ENCODE results near the gene APOC3. TPM values are rescaled to one million over a fixed set of nuclear protein-coding genes. Genes with fewer than 3 reads are reported as not detected.
A peak's percentile ranks its signal among the peaks of the same experiment; 100 is the strongest.
"Not testable (repeated sequence)": the region's sequence is repeated elsewhere in the genome, so short reads cannot be mapped to it uniquely, and the experiment has no call there.

The APOC3 gene
- total RNA-seq, 2 experiments from 2014 or later, result not detected

DNA sequence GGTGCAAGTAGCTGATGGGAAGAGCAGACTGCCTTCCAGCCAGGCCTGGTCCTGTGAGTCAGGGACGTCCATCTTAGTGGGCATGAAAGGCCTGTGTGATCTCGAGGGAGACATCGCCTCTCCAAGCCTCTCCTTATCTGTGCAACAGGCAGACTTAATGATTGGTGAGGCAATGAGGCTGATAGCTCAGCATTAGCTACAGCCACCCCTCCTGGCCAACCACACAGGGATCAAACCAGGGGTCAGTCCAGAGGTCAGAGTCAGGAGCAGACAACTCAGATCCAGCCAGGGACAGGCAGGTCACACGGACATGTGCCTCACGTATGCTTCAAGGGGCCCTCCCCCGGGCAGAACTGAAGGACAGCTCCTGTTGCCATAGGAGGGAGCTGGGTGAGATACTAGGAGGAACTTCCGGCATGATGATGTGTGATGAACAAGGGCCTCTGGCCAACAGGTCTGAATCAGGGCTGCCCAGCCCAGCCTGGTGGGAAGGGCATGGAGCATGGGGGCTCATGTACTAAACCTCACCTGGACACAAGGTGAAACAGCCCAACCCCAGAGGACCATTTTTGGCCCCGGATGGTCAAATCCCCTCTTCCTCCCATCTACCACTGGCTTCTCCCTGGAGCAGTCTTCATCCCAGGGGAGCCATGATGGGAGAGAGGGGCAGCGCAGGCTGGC, 2.8 kb upstream of the APOC3 start:
- Mint-ChIP-seq H3K4me3 (no peak overlapping the region), H3K4me1 (no peaks in the 10 kb centered on the region), H3K27me3 (no peaks in the 10 kb centered on the region), H3K27ac (no peak overlapping the region), H3K36me3 (no peaks in the 10 kb centered on the region), H3K9me3 (ENCODE audit: low read depth) (no peaks in the 10 kb centered on the region)
- CTCF ChIA-PET, result interaction anchor here (1.2 kb wide), 2 partner anchors 9 to 53 kb away, joined by 3 to 5 read pairs; no protein-coding TSS in a partner anchor
- no peak for DNase-seq
- ATAC-seq, result no peak

DNA sequence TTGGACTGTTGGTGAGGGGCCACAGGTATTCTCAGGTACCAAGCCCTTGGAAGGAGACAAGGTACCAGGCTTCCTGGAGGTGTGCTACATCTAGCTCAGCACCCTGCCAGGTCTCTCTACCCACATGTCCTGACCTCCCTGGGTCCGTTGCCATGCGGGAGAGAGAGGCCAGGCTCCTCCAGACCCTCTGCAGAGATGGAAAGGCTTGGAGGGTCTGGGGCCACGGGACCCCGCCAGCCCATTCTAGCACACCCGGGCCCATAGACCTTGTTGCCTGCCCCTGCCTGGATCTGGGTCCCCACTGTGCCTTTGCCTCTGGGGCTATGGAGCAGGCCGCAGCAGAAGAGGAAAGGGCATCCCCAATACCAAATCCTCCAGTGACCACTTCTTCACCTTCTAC, 2.2 kb upstream of the APOC3 start:
- Mint-ChIP-seq H3K27me3 (no peaks in the 10 kb centered on the region), H3K9me3 (ENCODE audit: low read depth) (no peaks in the 10 kb centered on the region), H3K4me1 (no peaks in the 10 kb centered on the region), H3K27ac (no peak overlapping the region), H3K36me3 (no peaks in the 10 kb centered on the region), H3K4me3 (no peak overlapping the region)
- no peak for DNase-seq
- CTCF ChIA-PET, result interaction anchor here (1.2 kb wide), 2 partner anchors 9 to 54 kb away, joined by 3 to 5 read pairs; no protein-coding TSS in a partner anchor
- ATAC-seq, result no peak

DNA sequence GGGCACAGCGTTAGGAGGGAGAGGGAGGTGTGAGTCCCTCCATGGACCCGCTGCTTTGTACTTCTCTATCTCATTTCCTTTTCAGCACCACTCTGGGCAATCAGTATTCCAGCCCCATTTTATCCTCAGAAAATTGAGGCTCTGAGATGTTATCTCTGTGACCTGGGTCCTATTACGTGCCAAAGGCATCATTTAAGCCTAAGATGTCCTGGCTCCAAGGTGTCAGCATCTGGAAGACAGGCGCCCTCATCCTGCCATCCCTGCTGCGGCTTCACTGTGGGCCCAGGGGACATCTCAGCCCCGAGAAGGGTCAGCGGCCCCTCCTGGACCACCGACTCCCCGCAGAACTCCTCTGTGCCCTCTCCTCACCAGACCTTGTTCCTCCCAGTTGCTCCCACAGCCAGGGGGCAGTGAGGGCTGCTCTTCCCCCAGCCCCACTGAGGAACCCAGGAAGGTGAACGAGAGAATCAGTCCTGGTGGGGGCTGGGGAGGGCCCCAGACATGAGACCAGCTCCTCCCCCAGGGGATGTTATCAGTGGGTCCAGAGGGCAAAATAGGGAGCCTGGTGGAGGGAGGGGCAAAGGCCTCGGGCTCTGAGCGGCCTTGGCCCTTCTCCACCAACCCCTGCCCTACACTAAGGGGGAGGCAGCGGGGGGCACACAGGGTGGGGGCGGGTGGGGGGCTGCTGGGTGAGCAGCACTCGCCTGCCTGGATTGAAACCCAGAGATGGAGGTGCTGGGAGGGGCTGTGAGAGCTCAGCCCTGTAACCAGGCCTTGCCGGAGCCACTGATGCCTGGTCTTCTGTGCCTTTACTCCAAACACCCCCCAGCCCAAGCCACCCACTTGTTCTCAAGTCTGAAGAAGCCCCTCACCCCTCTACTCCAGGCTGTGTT, 829 bp upstream of the APOC3 start:
- no peaks in the 10 kb centered on the region for H3K27me3 Mint-ChIP-seq

DNA sequence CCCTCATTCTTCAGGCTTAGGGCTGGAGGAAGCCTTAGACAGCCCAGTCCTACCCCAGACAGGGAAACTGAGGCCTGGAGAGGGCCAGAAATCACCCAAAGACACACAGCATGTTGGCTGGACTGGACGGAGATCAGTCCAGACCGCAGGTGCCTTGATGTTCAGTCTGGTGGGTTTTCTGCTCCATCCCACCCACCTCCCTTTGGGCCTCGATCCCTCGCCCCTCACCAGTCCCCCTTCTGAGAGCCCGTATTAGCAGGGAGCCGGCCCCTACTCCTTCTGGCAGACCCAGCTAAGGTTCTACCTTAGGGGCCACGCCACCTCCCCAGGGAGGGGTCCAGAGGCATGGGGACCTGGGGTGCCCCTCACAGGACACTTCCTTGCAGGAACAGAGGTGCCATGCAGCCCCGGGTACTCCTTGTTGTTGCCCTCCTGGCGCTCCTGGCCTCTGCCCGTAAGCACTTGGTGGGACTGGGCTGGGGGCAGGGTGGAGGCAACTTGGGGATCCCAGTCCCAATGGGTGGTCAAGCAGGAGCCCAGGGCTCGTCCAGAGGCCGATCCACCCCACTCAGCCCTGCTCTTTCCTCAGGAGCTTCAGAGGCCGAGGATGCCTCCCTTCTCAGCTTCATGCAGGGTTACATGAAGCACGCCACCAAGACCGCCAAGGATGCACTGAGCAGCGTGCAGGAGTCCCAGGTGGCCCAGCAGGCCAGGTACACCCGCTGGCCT, 641 bp downstream of the APOC3 start:
- ATAC-seq (no peak), DNase-seq (no peak)
- H3K27me3 Mint-ChIP-seq, result no peaks in the 10 kb centered on the region
- H3K27ac Mint-ChIP-seq, result no peak overlapping the region
- CTCF ChIA-PET, result interaction anchor here (0.9 to 7.3 kb wide), 3 partner anchors 39 to 276 kb away, joined by 3 to 187 read pairs (median 7); partner anchors contain the start of genes APOA5 and ZPR1
- H3K4me1 Mint-ChIP-seq, result peaks cover 5% of the 10 kb centered on the region
- H3K9me3 Mint-ChIP-seq (ENCODE audit: low read depth), result no peaks in the 10 kb centered on the region
- H3K36me3 Mint-ChIP-seq, result no peaks in the 10 kb centered on the region
- H3K4me3 Mint-ChIP-seq, result no peak overlapping the region

More for the DNA sequence above, 829 bp upstream of the APOC3 start:
- Mint-ChIP-seq H3K27ac (no peak overlapping the region), H3K4me3 (no peak overlapping the region), H3K36me3 (no peaks in the 10 kb centered on the region), H3K4me1 (no peaks in the 10 kb centered on the region), H3K9me3 (ENCODE audit: low read depth) (no peaks in the 10 kb centered on the region)
- CTCF ChIA-PET, result interaction anchor here (1.3 kb wide), 1 partner anchor 38 kb away, joined by 7 read pairs; the partner anchor contains the start of gene APOA5
- ATAC-seq (no peak), DNase-seq (no peak)

DNA sequence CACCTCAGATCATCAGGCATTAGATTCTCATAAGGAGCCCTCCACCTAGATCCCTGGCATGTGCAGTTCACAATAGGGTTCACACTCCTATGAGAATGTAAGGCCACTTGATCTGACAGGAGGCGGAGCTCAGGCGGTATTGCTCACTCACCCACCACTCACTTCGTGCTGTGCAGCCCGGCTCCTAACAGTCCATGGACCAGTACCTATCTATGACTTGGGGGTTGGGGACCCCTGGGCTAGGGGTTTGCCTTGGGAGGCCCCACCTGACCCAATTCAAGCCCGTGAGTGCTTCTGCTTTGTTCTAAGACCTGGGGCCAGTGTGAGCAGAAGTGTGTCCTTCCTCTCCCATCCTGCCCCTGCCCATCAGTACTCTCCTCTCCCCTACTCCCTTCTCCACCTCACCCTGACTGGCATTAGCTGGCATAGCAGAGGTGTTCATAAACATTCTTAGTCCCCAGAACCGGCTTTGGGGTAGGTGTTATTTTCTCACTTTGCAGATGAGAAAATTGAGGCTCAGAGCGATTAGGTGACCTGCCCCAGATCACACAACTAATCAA, 2.2 kb downstream of the APOC3 start:
- no peaks in the 10 kb centered on the region for H3K9me3 Mint-ChIP-seq (ENCODE audit: low read depth)
- CTCF ChIA-PET, result interaction anchor here (1.0 to 7.5 kb wide), 4 partner anchors 19 to 230 kb away, joined by 3 to 187 read pairs (median 74); partner anchors contain the start of genes APOA5 and ZPR1
- DNase-seq, result no peak

DNA sequence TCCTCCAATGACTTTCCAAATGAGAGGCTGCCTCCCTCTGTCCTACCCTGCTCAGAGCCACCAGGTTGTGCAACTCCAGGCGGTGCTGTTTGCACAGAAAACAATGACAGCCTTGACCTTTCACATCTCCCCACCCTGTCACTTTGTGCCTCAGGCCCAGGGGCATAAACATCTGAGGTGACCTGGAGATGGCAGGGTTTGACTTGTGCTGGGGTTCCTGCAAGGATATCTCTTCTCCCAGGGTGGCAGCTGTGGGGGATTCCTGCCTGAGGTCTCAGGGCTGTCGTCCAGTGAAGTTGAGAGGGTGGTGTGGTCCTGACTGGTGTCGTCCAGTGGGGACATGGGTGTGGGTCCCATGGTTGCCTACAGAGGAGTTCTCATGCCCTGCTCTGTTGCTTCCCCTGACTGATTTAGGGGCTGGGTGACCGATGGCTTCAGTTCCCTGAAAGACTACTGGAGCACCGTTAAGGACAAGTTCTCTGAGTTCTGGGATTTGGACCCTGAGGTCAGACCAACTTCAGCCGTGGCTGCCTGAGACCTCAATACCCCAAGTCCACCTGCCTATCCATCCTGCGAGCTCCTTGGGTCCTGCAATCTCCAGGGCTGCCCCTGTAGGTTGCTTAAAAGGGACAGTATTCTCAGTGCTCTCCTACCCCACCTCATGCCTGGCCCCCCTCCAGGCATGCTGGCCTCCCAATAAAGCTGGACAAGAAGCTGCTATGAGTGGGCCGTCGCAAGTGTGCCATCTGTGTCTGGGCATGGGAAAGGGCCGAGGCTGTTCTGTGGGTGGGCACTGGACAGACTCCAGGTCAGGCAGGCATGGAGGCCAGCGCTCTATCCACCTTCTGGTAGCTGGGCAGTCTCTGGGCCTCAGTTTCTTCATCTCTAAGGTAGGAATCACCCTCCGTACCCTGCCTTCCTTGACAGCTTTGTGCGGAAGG, 2.9 kb downstream of the APOC3 start:
- no peak for DNase-seq
- Mint-ChIP-seq H3K27me3 (no peaks in the 10 kb centered on the region), H3K9me3 (ENCODE audit: low read depth) (no peaks in the 10 kb centered on the region), H3K4me1 (peaks cover 12% of the 10 kb centered on the region), H3K4me3 (no peak overlapping the region), H3K36me3 (no peaks in the 10 kb centered on the region), H3K27ac (no peak overlapping the region)
- ATAC-seq, result no peak
- CTCF ChIA-PET, result interaction anchor here (0.9 to 7.5 kb wide), 4 partner anchors 11 to 229 kb away, joined by 3 to 187 read pairs (median 74); partner anchors contain the start of genes APOA5 and ZPR1

More for the DNA sequence above, 2.2 kb downstream of the APOC3 start:
- Mint-ChIP-seq H3K27me3 (no peaks in the 10 kb centered on the region), H3K4me1 (peaks cover 12% of the 10 kb centered on the region), H3K27ac (no peak overlapping the region), H3K36me3 (no peaks in the 10 kb centered on the region), H3K4me3 (no peak overlapping the region)
- no peak for ATAC-seq

DNA sequence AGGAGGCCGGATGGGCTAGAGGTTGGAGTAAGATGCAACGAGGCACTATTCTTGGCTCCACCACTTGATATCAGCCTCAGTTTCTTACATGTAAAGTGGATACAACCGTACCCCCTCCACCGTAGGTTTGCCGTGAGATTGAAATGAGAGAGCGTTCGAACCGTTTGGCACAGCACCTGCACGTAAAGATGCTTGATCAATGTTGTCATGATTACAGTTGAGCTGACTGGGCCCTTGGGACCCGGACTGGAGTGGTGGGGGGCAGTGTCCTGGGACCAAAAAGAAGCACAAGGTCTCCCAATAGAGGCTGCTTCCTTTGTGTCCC, 3.7 kb downstream of the APOC3 start:
- DNase-seq (no peak), ATAC-seq (no peak)
- no peaks in the 10 kb centered on the region for H3K9me3 Mint-ChIP-seq (ENCODE audit: low read depth)
- peaks cover 12% of the 10 kb centered on the region for H3K4me1 Mint-ChIP-seq
- no peak overlapping the region for H3K4me3 Mint-ChIP-seq
- CTCF ChIA-PET, result interaction anchor here (0.9 to 7.5 kb wide), 5 partner anchors 12 to 272 kb away, joined by 3 to 187 read pairs (median 5); partner anchors contain the start of genes APOA5 and ZPR1
- H3K27me3 Mint-ChIP-seq, result no peaks in the 10 kb centered on the region
- no peak overlapping the region for H3K27ac Mint-ChIP-seq
- H3K36me3 Mint-ChIP-seq, result no peaks in the 10 kb centered on the region

DNA sequence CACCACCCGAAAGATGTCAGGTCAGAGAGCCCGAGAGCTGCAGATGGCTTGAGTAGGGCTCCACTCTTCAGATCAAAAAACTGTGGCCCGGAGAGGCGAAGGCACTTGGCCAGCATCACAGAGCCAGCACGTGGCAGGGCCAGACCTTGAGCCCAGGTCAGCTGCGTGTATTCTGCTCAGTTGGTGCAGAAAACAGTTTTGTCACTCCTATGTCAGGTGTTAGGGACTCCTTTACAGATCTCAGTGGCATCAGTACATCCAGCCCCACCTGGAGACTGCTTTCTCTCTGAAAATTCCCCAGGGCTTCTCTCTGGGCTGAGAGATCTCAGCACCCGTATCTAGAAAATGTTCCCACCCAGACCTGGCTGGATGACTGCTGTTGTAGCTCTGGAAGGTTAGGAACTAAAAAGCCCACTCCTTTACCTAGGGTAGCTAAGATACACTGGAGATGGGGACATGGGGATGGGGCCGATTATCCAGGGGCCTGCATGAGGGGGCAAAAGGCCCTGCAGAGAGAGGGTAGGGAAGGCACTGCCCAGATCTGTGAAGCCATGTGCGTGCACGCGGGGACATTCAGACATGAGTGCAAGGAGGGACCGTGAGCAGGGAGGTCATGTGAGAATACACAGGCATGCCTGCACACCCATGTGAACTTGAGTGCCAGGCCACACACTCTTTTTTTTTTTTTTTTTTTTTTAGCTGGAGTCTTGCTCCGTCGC, 4.3 kb downstream of the APOC3 start:
- Mint-ChIP-seq H3K27ac (no peak overlapping the region), H3K36me3 (no peaks in the 10 kb centered on the region), H3K4me3 (no peak overlapping the region)

DNA sequence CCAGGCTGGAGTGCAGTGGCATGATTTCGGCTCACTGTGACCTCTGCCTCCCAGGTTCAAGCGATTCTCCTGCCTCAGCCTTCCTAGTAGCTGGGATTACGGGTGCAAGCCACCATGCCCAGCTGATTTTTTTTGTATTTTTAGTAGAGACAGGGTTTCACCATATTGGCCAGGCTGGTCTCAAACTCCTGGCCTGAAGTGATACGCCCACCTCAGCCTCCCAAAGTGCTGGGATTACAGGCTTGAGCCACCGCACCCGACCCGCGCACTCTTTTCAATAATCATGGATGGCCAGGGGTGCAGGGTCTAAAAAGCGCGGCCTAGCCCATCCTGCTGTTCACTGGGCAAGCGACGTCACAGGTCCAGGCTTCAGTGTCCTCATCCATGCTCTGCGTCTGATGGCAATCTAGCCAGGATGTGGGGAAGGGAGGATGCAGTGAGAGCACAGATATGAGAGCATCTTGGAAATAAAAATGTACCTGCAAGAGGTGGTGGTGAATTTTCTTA, 4.9 kb downstream of the APOC3 start:
- not testable (repeated sequence) for DNase-seq; H3K27ac Mint-ChIP-seq; H3K9me3 Mint-ChIP-seq (ENCODE audit: low read depth); H3K36me3 Mint-ChIP-seq; H3K27me3 Mint-ChIP-seq; ATAC-seq
- Mint-ChIP-seq H3K4me1 (peaks cover 12% of the 10 kb centered on the region), H3K4me3 (peak overlapping the region; percentile 17)
- CTCF ChIA-PET, result interaction anchor here (0.5 to 7.5 kb wide), 10 partner anchors 10 to 396 kb away, joined by 3 to 187 read pairs (median 4); partner anchors contain the start of genes APOA5, PAFAH1B2 and ZPR1

More for the DNA sequence above, 4.3 kb downstream of the APOC3 start:
- no peak for DNase-seq
- no peaks in the 10 kb centered on the region for H3K9me3 Mint-ChIP-seq (ENCODE audit: low read depth)
- peaks cover 12% of the 10 kb centered on the region for H3K4me1 Mint-ChIP-seq
- no peaks in the 10 kb centered on the region for H3K27me3 Mint-ChIP-seq
- ATAC-seq, result no peak
- CTCF ChIA-PET, result interaction anchor here (0.6 to 7.5 kb wide), 5 partner anchors 10 to 272 kb away, joined by 3 to 187 read pairs (median 5); partner anchors contain the start of genes APOA5 and ZPR1

DNA sequence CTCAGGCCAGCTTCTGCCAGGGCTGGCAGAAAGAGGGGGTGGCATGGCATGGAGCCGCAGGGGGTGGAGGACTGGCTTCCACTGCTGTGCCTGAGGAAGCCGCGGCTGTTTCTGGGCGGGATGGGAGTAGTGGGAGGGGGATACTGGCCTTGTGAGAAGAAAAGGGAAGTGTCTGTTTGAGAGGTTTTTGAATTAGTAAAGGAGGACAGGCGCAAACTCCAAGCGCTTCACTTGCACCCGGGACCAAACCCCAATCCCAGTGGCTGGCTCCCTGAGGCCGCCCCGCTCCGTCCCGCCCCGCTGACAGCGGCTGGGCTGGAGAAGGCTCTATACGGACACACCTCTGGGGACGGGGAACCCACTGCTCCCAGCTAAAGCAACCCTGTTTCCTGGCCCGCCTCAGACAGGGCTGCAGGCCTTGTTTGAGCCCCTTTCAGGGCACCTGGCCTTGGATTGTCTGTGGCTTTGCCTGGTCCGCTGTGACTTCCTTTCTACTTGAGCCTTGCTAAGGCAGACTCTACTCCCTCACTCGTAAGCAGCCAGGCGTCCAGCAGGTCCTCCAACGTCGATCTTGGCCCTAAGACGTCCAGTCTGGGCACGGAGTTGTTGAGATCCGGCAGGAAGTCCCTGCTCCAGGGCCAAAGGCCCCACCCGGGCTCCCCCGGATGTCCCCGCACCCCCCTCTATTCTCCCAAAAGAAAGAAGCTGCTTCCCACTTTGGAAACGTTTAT, 5.5 kb downstream of the APOC3 start:
- peaks cover 12% of the 10 kb centered on the region for H3K4me1 Mint-ChIP-seq
- no peaks in the 10 kb centered on the region for H3K9me3 Mint-ChIP-seq (ENCODE audit: low read depth)
- no peaks in the 10 kb centered on the region for H3K36me3 Mint-ChIP-seq
- ATAC-seq (no peak), DNase-seq (no peak)
- peak overlapping the region; percentile 61 for H3K27ac Mint-ChIP-seq
- CTCF ChIA-PET, result interaction anchor here (0.5 to 7.5 kb wide), 55 partner anchors 8 to 396 kb away, joined by 3 to 187 read pairs (median 4); partner anchors contain the start of genes APOA5, BUD13, PAFAH1B2 and SIK3
- H3K4me3 Mint-ChIP-seq, result peak overlapping the region; percentile 71
- H3K27me3 Mint-ChIP-seq, result no peaks in the 10 kb centered on the region
